HepG2 (cell line): ENCODE measurements around the gene INKA2. TPM values are rescaled to one million over a fixed set of nuclear protein-coding genes. Genes with fewer than 3 reads are reported as not detected.
A peak's percentile ranks its signal among the peaks of the same experiment; 100 is the strongest.

ENCODE experiments used
- ASH2L ChIP-seq: fragments of 300-600, 200-600 bp; sonication (generic); IDR thresholded peaks from 2 replicates; pipeline ENCODE4 v1.7.0; 2017; ENCODE audit warnings: low read depth, mild to moderate bottlenecking, moderate library complexity, mixed read lengths, low read length; ENCODE audit not compliant: insufficient read length
- BHLHE40 ChIP-seq: IDR thresholded peaks from 2 replicates; pipeline ENCODE4 v1.6.1; 2011; ENCODE audit warnings: low read length, improper control_type of control experiment
- CHD2 ChIP-seq: IDR thresholded peaks from 2 replicates; pipeline ENCODE4 v1.6.1; 2011; ENCODE audit warnings: low read depth, low read length, improper control_type of control experiment
- DZIP1 ChIP-seq: sonication (generic); formaldehyde crosslinking; IDR thresholded peaks from 2 replicates; pipeline ENCODE4 v1.5.0; 2020; ENCODE audit warnings: mild to moderate bottlenecking, missing genetic modification reagents
- ERF ChIP-seq: IDR thresholded peaks from 2 replicates; pipeline ENCODE4 v1.6.1; 2018; ENCODE audit warnings: missing biosample characterization, missing genetic modification reagents
- HNF4G ChIP-seq, 2 experiments: sonication (generic) in 1 of 2; formaldehyde crosslinking in 1 of 2; IDR thresholded peaks; 2 replicates each; pipeline versions ENCODE4 v1.4.0 to v1.6.1; 2011 to 2020; ENCODE audit warnings: borderline replicate concordance in 2 of 2, low read depth in 2 of 2, mild to moderate bottlenecking in 2 of 2, low read length in 1 of 2, missing genetic modification reagents in 1 of 2, moderate library complexity in 1 of 2
- MXI1 ChIP-seq: IDR thresholded peaks from 3 replicates; pipeline ENCODE4 v1.6.1; 2012; ENCODE audit warnings: low read depth, low read length, inconsistent platforms, borderline replicate concordance
- NR3C1 ChIP-seq: sonication (generic); formaldehyde crosslinking; IDR thresholded peaks from 2 replicates; pipeline ENCODE4 v1.4.0; 2020; ENCODE audit warnings: missing genetic modification reagents
- PHF21A ChIP-seq: sonication (generic); formaldehyde crosslinking; IDR thresholded peaks from 2 replicates; pipeline ENCODE4 v1.5.0; 2020; ENCODE audit warnings: mild to moderate bottlenecking, missing genetic modification reagents
- PRDM10 ChIP-seq: sonication (generic); formaldehyde crosslinking; IDR thresholded peaks from 2 replicates; pipeline ENCODE4 v1.4.0; 2020; ENCODE audit warnings: low read depth, missing genetic modification reagents
- SRF ChIP-seq: IDR thresholded peaks from 2 replicates; pipeline ENCODE4 v1.6.1; 2011; ENCODE audit warnings: mild to moderate bottlenecking, low read depth, low read length, moderate library complexity
- U2AF2 ChIP-seq: fragments of 200-400 bp; formaldehyde crosslinking; IDR thresholded peaks from 2 replicates; pipeline ENCODE4 v1.6.1; 2017; ENCODE audit warnings: low read depth, mild to moderate bottlenecking, low read length
- XBP1 ChIP-seq: sonication (generic); formaldehyde crosslinking; IDR thresholded peaks from 2 replicates; pipeline ENCODE4 v1.5.0; 2020; ENCODE audit warnings: missing genetic modification reagents
- ZBTB21 ChIP-seq: sonication (generic); formaldehyde crosslinking; IDR thresholded peaks from 2 replicates; pipeline ENCODE4 v1.4.0; 2020; ENCODE audit warnings: missing genetic modification reagents
- ZFY ChIP-seq: sonication (generic); formaldehyde crosslinking; IDR thresholded peaks from 2 replicates; pipeline ENCODE4 v1.4.0; 2020; ENCODE audit warnings: missing genetic modification reagents
- ZNF230 ChIP-seq: sonication (generic); formaldehyde crosslinking; IDR thresholded peaks from 2 replicates; pipeline ENCODE4 v1.4.0; 2020; ENCODE audit warnings: mild to moderate bottlenecking, missing genetic modification reagents
- ZNF292 ChIP-seq: sonication (generic); formaldehyde crosslinking; IDR thresholded peaks from 2 replicates; pipeline ENCODE4 v1.8.1; 2022; ENCODE audit warnings: mild to moderate bottlenecking, low read depth, missing genetic modification reagents, borderline replicate concordance
- ZNF350 ChIP-seq: sonication (generic); formaldehyde crosslinking; IDR thresholded peaks from 2 replicates; pipeline ENCODE4 v1.4.0; 2020; ENCODE audit warnings: mild to moderate bottlenecking, low read depth, missing genetic modification reagents, borderline replicate concordance
- ZNF552 ChIP-seq: sonication (generic); formaldehyde crosslinking; IDR thresholded peaks from 2 replicates; pipeline ENCODE4 v1.9.0; 2022; ENCODE audit warnings: missing genetic modification reagents, mild to moderate bottlenecking, borderline replicate concordance
- ZNF562 ChIP-seq: sonication (generic); formaldehyde crosslinking; IDR thresholded peaks from 2 replicates; pipeline ENCODE4 v1.8.0; 2022; ENCODE audit warnings: missing genetic modification reagents, borderline replicate concordance
- ZNF704 ChIP-seq: sonication (generic); formaldehyde crosslinking; IDR thresholded peaks from 2 replicates; pipeline ENCODE4 v1.8.1; 2023; ENCODE audit warnings: mild to moderate bottlenecking, inconsistent platforms, moderate library complexity, missing genetic modification reagents, borderline replicate concordance
- ZNF768 ChIP-seq: sonication (generic); formaldehyde crosslinking; IDR thresholded peaks from 2 replicates; pipeline ENCODE4 v1.4.0; 2020; ENCODE audit warnings: missing genetic modification reagents
- polyA plus RNA-seq, 8 experiments: library from polyadenylated mRNA; depleted of rRNA in 3 of 8; stranded (reverse) in 7 of 8; unstranded in 1 of 8; fragments of >200 nt; fragmentation: Illumina TruSeq in 4 of 8; extraction: Trizol in 4 of 8; gene quantifications; 2 replicates each; pipeline versions ENCODE4 v1.2.1 to v1.2.3, GENCODE V29; 2011 to 2016; ENCODE audit warnings: low read depth in 4 of 8, missing spikeins in 1 of 8, mixed read lengths in 1 of 8; ENCODE audit not compliant: insufficient read depth in 1 of 8
- total RNA-seq, 5 experiments: library from RNA; depleted of rRNA; stranded (reverse); fragments of >200 nt; fragmentation: Illumina TruSeq; extraction: Trizol; gene quantifications; 2 replicates each; pipeline ENCODE4 v1.2.3, GENCODE V29; 2016; ENCODE audit warnings: low read depth in 1 of 5

INKA2 gene
- total and polyA plus RNA-seq, 2 of the 13 experiments (the other 11 are each of a cell fraction or from before 2014, with no cell fraction given): 2.6 to 4.6 TPM

GRCh38 chr1:111733183-111733991 lies 5.8 kb downstream of the INKA2 start (continued):
- peak; percentile 90; the same call in 1 of the 3 replicates for TF ChIP-seq MXI1
- peak; percentile 37 for TF ChIP-seq ZFY (CRISPR knock-in tag)
- TF ChIP-seq ERF (CRISPR knock-in tag): 0 out of 2 replicates have a peak, but pooled peaks have one; percentile 21
- TF ChIP-seq CHD2: no peak
- TF ChIP-seq ZNF704 (CRISPR knock-in tag): no peak
- TF ChIP-seq XBP1: no peak
- no peak for TF ChIP-seq ZNF350 (CRISPR knock-in tag)
- peak; percentile 87 for TF ChIP-seq ASH2L
- TF ChIP-seq HNF4G (IDR thresholded peaks at IDR 0.05; ENCODE audit: borderline replicate concordance, low read depth, low read length): peak; percentile 70; the same call in 1 of the 2 replicates
- TF ChIP-seq HNF4G (CRISPR knock-in tag; IDR thresholded peaks at IDR 0.05; ENCODE audit: borderline replicate concordance, low read depth): peak; percentile 43; the same call in 1 of the 2 replicates
- no peak for TF ChIP-seq NR3C1 (CRISPR knock-in tag)
- TF ChIP-seq PHF21A (CRISPR knock-in tag): peak; percentile 61; the same call in 1 of the 2 replicates
- TF ChIP-seq BHLHE40: no peak
- no peak for TF ChIP-seq ZNF230
- peak; percentile 20; the same call in 1 of the 2 replicates for TF ChIP-seq ZNF292
- TF ChIP-seq DZIP1 (CRISPR knock-in tag): no peak
- peak; percentile 81 for TF ChIP-seq ZBTB21
- no peak for TF ChIP-seq ZNF562 (CRISPR knock-in tag)
- TF ChIP-seq ZNF552 (CRISPR knock-in tag): no peak
- TF ChIP-seq SRF: no peak
- TF ChIP-seq ZNF768 (CRISPR knock-in tag): no peak
- TF ChIP-seq PRDM10 (CRISPR knock-in tag): peak; percentile 90
- no peak for TF ChIP-seq U2AF2
